CD4-positive, alpha-beta T cell treated with Interleukin-21 for 1 hour (primary cell): ENCODE data around the gene BORCS8.

Source experiments
- DNase-seq: peaks from one replicate; pipeline ENCODE4 v3.0.0-alpha.2; 2020

The BORCS8 gene

GRCh38 chr19:19213426-19214158 is 21.6 kb upstream of the BORCS8 start:
- DNase-seq, result no peak

GRCh38 chr19:19212916-19213315 is 21.0 kb upstream of the BORCS8 start:
- DNase-seq, result no peak

GRCh38 chr19:19211499-19212420 is 19.8 kb upstream of the BORCS8 start, which contains the start of gene NCAN:
TSS of gene NCAN (plus strand) at chr19:19211958. CDS start at chr19:19216954, 4,996 bp downstream.
- no peak for DNase-seq

GRCh38 chr19:19209372-19209771 is 17.4 kb upstream of the BORCS8 start:
- no peak for DNase-seq

GRCh38 chr19:19207637-19208572 is 16.0 kb upstream of the BORCS8 start:
- DNase-seq, result no peak

GRCh38 chr19:19206938-19207337 is 15.0 kb upstream of the BORCS8 start:
- no peak for DNase-seq

- DNase-seq, result no peak
These were observed 13.8 kb upstream of the BORCS8 start for GRCh38 chr19:19205416-19206410.

GRCh38 chr19:19204181-19204580 is 12.2 kb upstream of the BORCS8 start:
- DNase-seq, result no peak

- peak; percentile 92 for DNase-seq
These were observed 11.3 kb upstream of the BORCS8 start, which contains the start of gene NR2C2AP for GRCh38 chr19:19203012-19203856. TSS of gene NR2C2AP (minus strand) at chr19:19203414. CDS start at chr19:19203060, 354 bp downstream.

- DNase-seq, result no peak
These were observed 10.7 kb upstream of the BORCS8 start for GRCh38 chr19:19202707-19203011.

- DNase-seq, result no peak
These were observed 10.0 kb upstream of the BORCS8 start for GRCh38 chr19:19201697-19202630.

GRCh38 chr19:19193926-19194325 is 2.0 kb upstream of the BORCS8 start:
- no peak for DNase-seq

GRCh38 chr19:19192910-19193423 is 1.0 kb upstream of the BORCS8 start:
- DNase-seq, result no peak

GRCh38 chr19:19191768-19192077 is 229 bp downstream of the BORCS8 start:
- DNase-seq, result no peak

GRCh38 chr19:19186742-19187141 is 5.2 kb downstream of the BORCS8 start:
- DNase-seq, result no peak

- peak; percentile 74 for DNase-seq
These were observed 5.9 kb downstream of the BORCS8 start for GRCh38 chr19:19185853-19186740.

GRCh38 chr19:19181488-19181998 is 10.4 kb downstream of the BORCS8 start:
- DNase-seq, result no peak
